SK-MEL-5 (cell line): ENCODE data around the gene SLC19A2. TPM values are rescaled to one million over a fixed set of nuclear protein-coding genes. Genes with fewer than 3 reads are reported as not detected.
"Not testable (repeated sequence)": the region's sequence is repeated elsewhere in the genome, so short reads cannot be mapped to it uniquely, and the experiment has no call there.

Experiments used
- DNase-seq: peaks from one replicate; pipeline ENCODE4 v3.0.0-alpha.2; 2016; ENCODE audit warnings: low read depth, low spot score
- in situ Hi-C: cut with HindIII; loops from 2 replicates; pipeline ENCODE4 v1.10.0; 2016; ENCODE audit warnings: low sequenced_read_pairs, high pct_unique_total_duplicates, low pct_unique_long_range_greater_than_20kb
- polyA plus RNA-seq, 2 experiments: library from polyadenylated mRNA; depleted of rRNA; stranded (reverse); fragments of >200 nt; gene quantifications; 2 replicates each; pipeline ENCODE4 v1.2.3, GENCODE V29; 2015
- total RNA-seq: library from RNA; depleted of rRNA; stranded (reverse); fragments of >200 nt; shearing (Covaris generic); gene quantifications from 2 replicates; pipeline ENCODE4 v1.2.3, GENCODE V29; 2014; rRNA removed

SLC19A2 gene, protein sequence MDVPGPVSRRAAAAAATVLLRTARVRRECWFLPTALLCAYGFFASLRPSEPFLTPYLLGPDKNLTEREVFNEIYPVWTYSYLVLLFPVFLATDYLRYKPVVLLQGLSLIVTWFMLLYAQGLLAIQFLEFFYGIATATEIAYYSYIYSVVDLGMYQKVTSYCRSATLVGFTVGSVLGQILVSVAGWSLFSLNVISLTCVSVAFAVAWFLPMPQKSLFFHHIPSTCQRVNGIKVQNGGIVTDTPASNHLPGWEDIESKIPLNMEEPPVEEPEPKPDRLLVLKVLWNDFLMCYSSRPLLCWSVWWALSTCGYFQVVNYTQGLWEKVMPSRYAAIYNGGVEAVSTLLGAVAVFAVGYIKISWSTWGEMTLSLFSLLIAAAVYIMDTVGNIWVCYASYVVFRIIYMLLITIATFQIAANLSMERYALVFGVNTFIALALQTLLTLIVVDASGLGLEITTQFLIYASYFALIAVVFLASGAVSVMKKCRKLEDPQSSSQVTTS
- total RNA-seq = 151 and 163 TPM in 2 replicates
- 45.1 and 54.5 TPM in 2 replicates for polyA plus RNA-seq (2015; cell fraction: cytosol; rRNA removed)
- 98.6 and 134 TPM in 2 replicates for polyA plus RNA-seq (2015; cell fraction: nucleus; rRNA removed)

DNA sequence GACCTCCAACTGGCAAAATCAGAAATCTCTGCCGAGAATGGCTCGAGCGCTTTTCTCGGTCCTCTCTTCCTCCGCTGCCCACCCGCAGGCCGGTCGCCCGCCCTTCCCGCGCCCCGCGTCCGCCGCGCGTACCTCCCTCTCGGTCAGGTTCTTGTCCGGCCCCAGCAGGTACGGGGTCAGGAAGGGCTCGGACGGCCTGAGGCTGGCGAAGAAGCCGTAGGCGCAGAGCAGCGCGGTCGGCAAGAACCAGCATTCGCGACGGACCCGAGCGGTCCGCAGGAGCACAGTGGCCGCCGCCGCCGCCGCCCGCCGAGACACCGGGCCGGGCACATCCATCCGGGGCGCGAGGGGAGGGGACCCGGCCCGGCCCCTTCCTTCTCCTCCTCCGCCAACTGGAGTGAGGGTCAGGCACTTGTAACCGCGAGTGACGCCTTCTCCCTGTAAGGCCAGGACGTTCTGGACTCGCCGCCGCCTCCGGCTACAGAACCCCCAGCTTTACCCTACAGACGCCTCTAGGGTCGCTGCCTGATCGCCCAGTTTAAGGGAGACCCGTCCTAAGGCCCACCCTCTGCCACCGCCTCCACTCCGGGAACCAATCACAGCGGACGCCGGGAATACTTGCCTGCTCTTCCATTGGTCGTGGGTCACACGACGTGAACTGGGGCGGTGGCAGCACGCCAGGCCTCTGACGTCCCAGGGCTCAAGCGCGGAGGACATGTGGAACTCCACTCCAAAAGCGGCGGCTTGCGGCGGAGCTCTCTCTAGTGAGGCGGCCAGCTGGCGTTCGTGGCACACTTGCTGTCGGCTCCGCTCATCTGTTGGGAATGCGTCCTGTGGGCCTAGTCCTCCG lies at the start of gene SLC19A2:
TSS of gene SLC19A2 (minus strand) at position 514 of the 850 bp plus-strand sequence. CDS start at position 336, 178 bp downstream.
- in situ Hi-C loops = no loop called here
- DNase-seq = peak; percentile 99

DNA sequence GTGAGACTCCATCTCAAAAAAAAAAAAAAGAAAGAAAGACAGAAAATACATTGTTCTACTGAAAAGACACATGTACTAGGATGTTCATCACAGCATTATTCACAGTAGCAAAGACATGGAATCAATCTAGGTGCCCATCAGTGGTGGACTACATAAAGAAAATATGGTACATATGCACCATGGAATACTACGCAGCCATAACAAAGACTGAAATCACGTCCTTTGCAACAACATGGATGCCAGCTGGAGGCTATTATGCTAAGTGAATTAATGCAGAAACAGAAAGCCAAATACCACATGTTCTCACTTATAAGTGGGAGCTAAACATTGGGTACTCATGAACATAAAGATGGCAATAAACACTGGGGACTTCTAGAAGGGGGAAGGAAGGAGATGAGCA lies 48.9 kb upstream of the SLC19A2 start:
- in situ Hi-C loops = no loop called here
- no peak for DNase-seq

DNA sequence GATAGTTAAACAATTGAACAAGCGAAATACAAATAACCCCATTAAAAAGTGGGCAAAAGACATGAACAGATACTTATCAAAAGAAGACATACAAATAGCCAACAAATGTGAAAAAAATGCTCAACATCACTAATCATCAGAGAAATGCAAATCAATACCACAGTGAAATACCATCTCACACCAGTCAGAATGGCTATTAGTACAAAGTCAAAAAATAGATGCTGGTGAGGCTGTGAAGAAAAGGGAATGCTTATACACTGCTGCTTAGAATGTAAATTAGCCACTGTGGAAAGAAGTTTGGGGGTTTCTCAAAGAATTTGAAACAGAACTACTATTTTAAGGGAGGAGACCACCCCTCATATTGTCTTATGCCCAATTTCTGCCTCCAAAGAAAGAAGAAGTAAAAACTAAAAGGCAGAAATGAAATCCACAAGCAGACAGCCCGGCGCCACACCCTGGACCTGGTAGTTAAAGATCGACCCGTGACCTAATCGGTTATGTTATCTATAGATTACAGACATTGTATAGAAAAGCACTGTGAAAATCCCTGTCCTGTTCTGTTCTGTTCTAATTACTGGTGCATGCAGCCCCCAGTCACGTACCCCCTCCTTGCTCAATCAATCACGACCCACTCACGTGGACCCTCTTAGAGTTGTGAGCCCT lies 47.9 kb upstream of the SLC19A2 start:
- in situ Hi-C loops, DNase-seq: not testable (repeated sequence)

DNA sequence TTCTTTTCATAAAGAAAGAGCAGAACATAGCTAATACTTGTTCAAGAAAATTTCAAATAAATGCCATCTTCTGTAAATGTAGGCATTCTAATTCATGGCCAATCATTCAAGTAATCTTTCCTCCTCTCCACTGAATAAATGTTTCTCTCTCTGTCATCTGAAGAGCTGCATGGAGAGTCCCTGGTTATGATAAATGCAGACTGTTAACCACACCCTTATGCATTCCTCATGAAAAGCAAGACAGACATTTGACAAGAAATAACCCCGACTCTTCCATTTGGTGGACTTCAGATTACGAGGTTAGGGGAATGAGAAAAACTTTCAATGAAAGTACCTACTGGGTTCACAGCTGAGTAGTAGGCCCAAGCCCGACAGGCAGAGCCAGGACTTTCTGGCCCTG lies 44.7 kb upstream of the SLC19A2 start:
- DNase-seq = no peak
- in situ Hi-C loops = no loop called here

DNA sequence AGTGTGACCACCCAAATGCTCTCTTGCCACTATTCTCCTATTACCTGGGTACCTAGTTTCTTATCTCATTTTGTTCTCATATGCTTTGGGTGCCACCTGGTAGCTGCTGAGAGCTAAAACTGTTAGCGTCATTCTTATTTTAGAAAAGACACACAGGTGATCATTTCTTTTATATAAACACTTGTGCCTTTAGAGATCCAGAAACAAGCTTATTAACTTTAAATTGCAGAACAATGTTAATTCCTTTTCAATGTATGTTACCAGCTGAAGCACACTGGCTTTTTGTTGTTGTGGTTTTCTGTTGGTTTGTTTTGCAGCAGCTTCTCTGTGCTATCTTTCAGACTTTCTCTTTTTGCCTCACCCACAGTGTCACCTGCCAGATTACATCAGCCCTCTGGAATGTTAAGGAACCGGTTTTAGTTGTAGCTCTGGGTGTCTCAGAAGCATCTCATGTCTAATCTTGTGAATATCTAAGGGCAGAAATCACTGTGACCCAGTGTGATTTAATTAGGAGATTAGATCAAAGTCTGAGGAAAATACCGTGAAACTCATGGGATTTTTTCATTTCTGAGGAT lies 43.4 kb upstream of the SLC19A2 start:
- DNase-seq = peak; percentile 49
- in situ Hi-C loops = no loop called here

DNA sequence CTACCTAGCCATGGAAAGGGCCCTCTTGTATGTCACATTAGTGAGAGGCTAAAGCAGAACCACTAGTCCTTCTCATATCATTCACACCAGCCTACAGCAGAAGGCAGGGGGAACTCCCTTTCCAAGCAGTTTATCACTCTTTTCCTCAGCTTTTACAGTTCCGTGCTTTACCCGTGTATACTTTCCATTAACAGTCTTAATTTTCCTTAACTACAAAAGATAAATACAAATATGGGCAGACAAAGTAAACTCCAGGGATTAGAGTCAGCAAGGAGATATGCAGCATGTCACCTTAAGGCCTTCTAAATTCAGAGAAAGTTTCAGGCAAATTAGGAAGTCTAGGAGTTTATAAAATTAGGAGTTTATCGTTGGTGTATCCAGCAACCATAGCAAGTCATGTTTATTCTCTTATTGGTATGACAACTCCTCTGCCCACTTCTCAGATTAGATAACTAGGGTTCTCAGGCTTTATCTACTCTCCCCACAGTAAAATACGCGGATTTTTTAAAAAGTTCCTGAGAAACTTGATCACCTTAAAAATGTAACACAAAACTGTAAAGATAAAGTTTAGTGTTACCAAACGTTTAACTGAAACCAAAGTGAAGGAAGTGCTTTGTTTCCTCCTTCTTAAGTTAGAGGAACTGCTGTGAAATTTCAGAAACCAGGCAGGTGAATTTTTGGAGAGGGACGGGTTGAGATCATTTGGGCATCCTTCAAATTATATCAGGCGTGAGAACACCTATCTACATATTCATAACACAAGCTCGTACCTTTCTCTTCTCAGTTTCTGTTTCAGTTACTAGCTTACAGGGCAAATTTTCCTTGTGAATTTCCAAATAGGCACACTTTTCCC lies 42.7 kb upstream of the SLC19A2 start:
- no peak for DNase-seq
- in situ Hi-C loops = no loop called here

DNA sequence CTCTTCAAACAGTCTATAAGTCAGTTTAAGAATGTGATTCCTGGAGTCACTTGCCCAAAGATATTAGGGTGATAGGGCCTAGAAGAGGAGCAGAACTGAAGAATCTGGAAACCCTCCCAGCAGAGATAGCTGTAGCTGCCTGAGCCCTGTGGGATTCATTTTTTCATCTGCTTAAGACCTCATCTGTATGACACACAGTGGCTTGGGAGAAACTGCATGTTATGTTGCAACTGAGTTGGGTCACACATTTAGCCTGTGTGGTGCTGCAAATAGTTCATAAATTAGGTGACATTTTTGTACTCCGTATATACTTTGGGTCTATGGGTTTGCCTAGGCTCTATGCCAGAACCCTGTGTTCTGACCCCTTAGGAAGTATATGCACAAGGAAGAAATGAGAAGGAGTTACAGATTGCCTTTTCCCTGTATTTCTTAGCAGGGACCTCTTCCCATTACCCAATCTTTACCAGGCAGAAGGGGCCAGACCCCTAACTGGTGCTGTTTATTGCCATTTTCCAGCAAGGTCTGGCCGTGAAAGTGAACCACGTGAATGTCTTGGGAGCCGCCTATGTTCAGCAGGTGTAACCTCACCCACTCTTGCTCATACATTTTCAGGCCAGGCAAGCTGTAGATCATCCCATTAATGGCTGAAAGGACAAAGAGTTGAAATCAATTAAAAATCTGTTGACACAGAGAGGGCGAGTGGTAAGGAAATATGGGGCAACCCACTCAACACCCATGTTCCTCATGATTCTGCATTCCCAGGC lies 41.9 kb upstream of the SLC19A2 start:
- no peak for DNase-seq
- in situ Hi-C loops = no loop called here

DNA sequence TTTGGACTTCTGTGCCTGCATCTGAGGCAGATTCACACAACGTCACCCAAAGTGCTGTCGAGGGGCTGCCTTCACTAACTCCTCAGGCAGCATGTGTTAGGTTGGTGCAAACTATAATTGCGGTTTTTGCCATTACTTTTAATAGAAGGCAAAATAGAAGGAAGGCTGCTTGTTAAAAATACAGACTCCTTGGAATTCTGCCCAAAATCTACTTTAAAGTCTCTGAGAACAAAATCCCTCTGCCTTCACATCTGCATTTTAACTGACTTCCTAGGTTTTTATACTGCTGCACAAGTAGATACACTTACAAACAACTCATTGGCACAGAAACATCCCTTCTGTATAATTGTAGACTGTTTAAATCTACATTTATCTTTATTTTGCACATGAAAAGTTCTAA lies 41.3 kb upstream of the SLC19A2 start:
- in situ Hi-C loops = no loop called here
- DNase-seq = no peak

DNA sequence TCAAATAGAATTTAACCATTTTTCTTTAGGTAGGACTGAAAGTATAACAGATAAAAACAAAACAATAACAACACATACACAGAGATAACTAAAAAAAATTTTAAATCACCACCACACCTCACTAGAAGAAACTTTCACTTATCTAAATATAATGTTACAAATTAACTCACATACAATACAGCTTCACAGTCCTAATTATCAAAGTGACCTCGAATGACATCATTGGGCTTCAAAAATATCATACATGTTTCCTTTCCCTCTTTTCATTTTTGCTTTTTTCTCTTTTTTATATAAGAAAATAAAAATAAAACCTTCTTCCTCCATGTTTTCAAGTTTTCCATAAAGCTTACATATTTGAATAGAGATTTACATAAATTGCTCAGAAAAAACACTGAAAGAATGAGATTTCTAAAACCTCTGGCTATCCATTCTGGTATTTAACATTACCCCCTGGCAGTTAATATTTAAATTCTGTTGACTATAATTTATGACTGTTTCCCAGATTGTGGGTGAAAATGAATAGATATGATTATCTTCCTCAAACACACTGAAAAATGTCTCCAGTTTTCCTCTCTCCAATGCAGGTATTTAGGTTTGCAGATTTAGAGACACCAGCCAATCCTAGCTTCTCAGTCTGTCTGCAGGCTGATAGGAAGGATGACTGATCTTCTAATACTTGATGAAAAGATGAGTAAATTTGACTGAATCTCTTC lies 40.5 kb upstream of the SLC19A2 start:
- no peak for DNase-seq
- in situ Hi-C loops = no loop called here

DNA sequence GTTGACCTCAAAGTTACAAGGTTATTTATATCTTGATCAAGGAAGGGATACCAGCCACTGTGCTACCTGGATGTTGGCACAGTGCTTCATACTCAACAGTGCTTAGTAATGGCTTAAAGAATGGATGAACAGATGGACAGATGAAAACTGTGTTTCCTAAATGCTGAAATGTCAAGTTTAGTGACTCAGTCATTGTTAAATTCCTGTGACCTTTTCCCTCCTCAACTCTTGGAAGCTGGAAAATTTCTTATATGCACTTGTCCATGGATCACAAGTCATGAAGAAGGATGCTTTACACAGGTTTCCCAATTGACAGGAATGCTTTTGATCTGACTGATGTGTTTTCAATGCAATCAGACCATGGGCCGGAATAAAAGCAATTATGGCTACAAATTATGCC lies 39.6 kb upstream of the SLC19A2 start:
- DNase-seq = no peak
- in situ Hi-C loops = no loop called here

DNA sequence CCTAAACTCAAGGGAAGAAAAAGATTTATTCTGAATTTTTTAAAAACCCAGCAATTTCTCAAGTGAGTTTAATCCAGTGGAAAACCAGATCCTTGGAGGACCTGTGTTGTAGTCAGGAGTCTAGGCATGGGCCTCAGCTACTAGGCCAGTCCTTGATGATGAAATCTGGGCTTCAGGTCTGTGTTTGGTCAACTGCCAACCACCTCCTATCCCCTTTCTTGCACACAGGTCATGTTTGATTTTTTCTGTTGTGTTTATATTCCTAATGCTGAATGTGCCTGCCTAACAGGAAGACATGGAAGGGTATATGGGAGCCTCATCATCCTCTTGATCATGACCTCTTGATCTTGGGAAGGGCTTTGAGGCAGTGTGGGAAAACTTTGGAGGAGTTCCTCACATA lies 38.2 kb upstream of the SLC19A2 start:
- in situ Hi-C loops = no loop called here

DNA sequence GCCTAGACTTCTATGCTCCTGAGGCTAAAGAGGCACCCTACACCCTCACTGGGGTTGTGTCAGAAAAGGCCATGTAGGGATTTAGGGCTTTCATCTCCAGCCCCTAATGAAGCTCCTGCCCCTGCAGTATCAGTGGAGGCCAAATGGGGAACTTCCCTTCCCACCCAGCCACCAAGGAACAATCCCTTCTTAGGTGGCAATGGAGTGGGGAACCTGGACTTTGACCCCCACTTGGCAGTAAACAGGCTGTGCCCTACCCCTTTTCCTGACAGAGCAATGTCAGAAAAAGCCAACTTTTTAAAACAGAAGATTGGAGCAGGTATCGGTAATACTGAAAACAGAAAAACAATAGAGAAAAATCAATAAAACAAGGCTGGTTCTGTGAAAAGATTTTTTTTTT lies 35.5 kb upstream of the SLC19A2 start:
- DNase-seq = no peak
- in situ Hi-C loops = no loop called here

More for the DNA sequence above, 38.2 kb upstream of the SLC19A2 start:
- DNase-seq = no peak

DNA sequence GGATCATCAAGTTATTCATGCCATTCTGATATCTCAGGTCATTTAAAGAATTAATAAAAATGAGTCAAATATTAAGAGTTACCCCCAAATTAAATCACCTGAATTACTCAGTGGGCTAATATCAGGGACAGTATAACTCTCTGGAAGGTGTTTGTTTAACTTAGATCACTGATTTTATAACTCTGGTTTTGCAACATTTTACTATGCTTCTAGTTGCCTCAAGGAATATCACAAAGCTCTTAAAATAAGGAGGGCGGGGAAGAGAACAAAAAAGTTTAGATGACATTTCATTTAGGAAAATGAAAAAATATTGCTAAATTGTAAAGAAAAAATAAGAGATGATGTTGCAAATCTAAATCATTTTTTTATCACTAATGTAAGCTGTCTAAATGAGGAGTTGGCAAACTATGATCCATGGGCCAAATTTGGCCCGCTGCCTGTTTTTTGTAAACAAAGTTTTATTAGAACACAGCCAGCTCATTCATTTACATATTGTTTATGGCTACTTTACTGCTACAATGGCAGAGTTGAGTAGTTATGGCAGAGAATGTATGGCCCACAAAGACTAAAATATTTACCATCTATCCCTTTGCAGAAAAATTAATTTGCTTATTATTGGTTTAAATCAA lies 31.9 kb upstream of the SLC19A2 start:
- in situ Hi-C loops = no loop called here

DNA sequence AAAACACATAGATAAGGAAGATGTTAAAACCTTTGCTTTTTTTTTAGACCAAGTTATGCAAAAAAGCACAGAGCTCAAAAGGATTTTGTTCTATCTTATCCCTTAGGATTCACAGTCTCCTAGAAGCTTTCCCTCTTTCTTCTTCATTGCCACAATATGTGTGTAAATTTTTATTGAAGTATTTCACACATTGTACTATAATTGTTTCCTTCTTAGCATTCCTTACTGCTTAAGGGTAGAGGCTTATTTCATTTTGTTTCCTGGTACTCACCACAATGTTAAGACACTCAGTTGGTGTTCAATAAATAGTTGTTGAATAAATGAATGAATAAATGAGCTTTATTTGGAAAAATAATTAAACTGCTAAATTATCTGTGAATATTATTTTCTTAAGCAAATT lies 29.9 kb upstream of the SLC19A2 start:
- in situ Hi-C loops = no loop called here
- no peak for DNase-seq

More for the DNA sequence above, 31.9 kb upstream of the SLC19A2 start:
- no peak for DNase-seq
